A172 (cell line): ENCODE results near the gene TSSK2. TPM values are rescaled to one million over a fixed set of nuclear protein-coding genes. Genes with fewer than 3 reads are reported as not detected.

ENCODE experiments used
- DNase-seq: peaks from one replicate; pipeline ENCODE4 v3.0.0-alpha.2; 2015; ENCODE audit warnings: low spot score
- total RNA-seq: library from RNA; depleted of rRNA; stranded (reverse); fragments of >200 nt; shearing (Covaris generic); gene quantifications from 2 replicates; pipeline ENCODE4 v1.2.3, GENCODE V29; 2014

TSSK2 gene
- total RNA-seq, 1 experiment from 2014 or later, result not detected

- no peak for DNase-seq
These were observed 24.0 kb upstream of the TSSK2 start for GRCh38 chr22:19106886-19107729.

DNA sequence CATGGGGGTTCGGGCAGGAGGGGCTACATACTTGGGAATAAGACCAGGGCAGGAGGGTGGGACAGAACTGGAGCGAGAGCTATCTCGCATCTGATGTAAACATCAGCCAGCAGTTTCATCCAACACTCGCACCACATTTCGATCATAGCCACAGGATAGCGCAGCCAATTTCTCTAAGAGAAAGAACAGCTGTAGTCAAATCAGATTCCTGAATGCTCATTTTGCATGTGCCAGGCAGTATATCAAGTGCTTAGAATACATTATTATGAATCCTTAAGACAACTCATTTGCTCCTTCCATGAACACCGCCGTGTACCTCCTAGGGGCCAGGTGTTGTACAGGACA, 23.4 kb upstream of the TSSK2 start:
- no peak for DNase-seq

DNA sequence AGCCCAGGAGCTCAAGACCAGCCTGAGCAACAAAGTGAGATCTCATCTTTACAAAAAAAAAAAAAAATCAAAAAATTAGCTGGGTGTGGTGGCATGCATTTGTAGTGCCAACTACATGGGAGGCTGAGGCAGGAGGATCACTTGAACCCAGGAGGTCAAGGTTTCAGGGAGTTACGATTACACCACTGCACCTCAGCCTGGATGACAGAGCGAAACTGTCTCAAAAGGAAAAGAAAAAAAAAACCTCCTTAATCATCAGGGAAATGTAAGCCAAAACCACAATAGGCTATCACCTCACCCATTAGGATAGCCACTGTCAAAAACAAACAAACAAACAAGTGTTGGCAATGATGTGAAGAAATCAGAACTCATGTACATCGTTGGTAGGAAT, 22.3 kb upstream of the TSSK2 start:
- no peak for DNase-seq

- no peak for DNase-seq
These were observed 21.7 kb upstream of the TSSK2 start for GRCh38 chr22:19109198-19110063.

DNA sequence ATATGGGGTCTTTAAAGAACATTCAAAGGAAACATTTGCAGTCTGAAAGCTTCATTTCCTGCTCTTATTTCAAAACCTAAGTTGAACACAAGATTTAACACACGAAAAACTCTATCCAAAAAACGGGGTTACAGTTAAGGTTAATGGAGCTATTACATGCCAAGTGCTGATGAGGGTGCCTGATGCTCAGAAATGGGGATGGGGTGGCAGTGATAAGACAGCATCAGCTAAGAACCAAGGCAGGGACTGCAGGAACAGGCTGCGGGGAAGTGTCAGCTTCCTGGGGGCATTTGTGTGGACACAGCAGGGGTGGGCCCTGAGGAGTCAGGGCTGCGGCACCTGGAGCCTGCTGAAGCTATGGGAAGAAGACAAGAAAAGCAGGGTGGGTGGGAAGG, 21.0 kb upstream of the TSSK2 start:
- no peak for DNase-seq

- no peak for DNase-seq
These were observed 20.5 kb upstream of the TSSK2 start for GRCh38 chr22:19110646-19111045.

DNA sequence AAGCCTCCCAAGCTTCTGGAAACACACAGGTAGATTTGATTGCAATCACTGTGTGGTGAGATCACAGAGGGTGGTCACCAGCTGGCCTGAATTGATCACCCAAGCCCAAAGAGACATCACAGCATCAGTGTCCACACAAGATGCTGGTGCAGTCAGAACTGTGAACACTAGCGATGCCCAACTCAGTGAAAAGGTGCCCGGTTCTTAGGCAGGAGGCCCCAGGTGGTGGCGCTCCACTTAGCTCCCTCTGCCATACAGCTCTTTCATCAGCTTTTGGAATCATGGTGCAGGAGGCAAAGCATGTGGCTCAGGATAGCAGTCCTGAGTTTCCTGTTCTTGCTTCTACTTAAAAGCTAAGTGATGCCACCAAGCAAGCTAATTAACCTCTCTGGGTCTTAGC, 20.0 kb upstream of the TSSK2 start:
- no peak for DNase-seq

DNA sequence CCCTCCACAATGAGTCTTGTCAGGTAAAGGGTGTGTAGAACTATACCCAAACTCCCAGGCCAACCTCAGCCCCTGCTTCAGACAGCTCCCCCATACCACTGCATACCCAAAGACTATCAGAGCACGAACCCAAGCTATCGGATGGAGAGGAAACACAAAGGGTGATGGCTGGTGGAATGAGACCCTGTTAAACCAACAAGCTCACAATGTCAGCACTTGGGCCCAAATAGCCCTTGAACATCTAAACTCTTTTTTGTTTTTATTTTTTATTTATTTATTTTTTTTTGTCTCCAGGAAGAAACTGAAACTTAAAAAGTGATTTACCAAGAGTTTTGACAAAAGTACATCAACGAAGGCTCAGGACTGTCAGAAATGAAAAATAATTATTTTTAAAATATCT, 19.5 kb upstream of the TSSK2 start:
- no peak for DNase-seq

GRCh38 chr22:19113429-19113828, 17.7 kb upstream of the TSSK2 start:
- DNase-seq, result no peak

GRCh38 chr22:19114984-19115552, 16.0 kb upstream of the TSSK2 start:
- DNase-seq, result no peak

GRCh38 chr22:19115628-19116027, 15.5 kb upstream of the TSSK2 start:
- no peak for DNase-seq

GRCh38 chr22:19117111-19117512, 14.0 kb upstream of the TSSK2 start:
- DNase-seq, result no peak

- no peak for DNase-seq
These were observed 12.7 kb upstream of the TSSK2 start for GRCh38 chr22:19118329-19118880.

DNA sequence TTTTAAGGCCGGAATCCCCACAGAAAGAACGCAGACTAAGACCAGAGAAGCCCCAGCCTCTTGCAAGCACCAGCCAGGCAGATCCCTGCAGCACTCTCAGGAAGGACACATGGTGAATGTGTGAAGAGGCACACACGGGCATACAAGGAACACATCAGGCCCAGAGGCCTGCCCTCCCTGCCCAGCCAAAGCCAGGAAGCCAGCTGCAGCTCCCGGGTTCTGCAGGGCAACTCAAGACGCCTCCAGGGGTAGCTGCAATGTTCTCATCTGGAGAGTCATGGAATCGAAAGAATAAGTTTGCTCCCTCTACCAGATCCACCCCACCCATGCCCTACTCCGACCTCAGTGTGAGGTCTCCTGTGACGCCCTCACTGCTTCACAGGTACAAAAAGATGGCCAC, 11.2 kb upstream of the TSSK2 start:
- no peak for DNase-seq

GRCh38 chr22:19120829-19121630, 10.1 kb upstream of the TSSK2 start:
- peak; percentile 58 for DNase-seq

- no peak for DNase-seq
These were observed 9.4 kb upstream of the TSSK2 start for GRCh38 chr22:19121631-19122142.

DNA sequence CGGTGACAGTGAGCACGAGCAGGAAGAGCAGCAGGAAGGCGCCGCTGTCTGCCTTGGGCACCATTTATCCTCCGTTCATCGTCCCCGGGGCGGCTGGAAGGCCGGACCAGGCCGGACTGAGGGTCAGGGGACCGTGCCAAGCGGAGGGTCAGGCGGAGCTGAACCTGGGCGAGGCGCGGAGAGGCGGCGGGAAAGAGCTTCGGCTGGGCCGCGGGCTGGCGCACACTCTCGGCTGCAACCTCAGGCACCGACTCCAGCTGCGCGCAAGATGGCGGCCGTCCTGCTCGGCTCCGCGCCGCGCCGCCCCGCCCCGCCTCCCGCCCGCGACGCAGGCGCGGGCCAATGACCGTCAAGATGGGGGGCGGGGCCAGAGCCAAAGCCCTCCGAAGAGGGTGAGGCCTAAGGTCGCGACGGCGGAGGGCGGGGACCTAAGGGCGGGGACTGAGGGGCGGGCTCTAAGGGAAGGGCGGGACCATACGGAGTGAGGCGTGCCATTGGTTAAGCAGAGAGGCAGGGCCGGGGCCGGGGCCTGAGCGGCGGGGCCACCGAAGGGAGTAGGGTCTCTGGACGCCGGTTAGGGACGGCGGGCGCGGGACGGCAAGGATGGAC, 8.9 kb upstream of the TSSK2 start, which contains the start of gene DGCR2:
TSS of gene DGCR2 (minus strand) at position 270 of the 609 bp plus-strand sequence. CDS start at position 64, 206 bp downstream.
- DNase-seq, result peak; percentile 81

DNA sequence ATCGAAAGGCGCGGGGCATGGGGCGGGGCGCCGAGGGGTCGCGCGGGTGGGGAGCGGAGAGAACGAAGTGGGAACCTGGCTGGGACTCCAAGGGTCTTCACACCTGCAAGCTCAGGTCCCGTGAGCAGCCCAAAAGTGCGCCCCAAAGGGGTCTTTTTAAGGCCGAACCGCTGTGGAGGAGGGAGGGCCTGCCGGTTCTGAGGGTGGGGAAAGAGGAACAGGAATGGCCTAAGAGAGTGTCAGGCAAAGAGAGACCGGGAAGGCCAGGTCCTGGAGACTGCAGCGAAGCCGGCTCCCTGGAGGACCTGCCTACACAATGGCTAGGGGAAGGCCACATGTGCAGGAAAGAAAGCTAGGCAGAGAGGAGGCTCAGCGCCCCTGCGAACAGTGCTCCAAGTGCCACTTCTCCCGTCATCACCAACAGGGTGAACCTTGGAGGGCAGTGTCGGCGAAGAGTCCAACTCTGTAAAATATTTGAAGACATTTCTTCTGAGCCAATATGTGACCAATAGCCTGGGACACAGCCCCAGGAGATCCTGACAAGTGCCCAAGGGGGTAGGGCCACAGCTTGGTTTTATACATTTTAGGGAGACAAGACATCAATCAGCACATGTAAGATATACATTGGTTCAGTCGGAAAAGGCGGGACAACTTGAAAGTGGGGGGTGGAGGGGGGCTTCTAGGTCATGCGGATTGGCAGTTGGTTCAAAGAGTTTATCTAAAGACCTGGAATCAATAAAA, 8.2 kb upstream of the TSSK2 start:
- no peak for DNase-seq

DNA sequence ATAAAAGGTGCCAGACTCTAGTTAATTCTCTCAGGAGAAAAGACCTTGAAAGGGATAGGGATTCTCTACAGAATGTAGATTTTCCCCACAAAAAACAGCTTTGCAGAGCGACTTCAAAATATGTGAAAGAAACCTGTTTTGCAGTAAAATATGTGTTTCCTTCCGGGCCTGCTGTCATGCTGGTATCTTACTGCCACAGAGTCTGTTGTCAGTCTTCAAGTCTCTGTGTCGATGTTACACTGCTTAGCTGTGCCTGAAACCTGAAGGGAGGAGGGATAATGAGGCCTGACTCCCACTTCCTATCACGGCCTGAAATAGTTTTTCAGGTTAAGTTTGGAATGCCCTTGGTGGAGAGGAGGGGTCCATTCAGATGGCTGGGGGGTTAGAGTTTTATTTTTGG, 7.2 kb upstream of the TSSK2 start:
- DNase-seq, result no peak

- DNase-seq, result no peak
These were observed 6.7 kb upstream of the TSSK2 start for GRCh38 chr22:19124377-19124776.
